Endothelial cell (in vitro differentiated cells): ENCODE data around the gene SERBP1. TPM values are rescaled to one million over a fixed set of nuclear protein-coding genes. Genes with fewer than 3 reads are reported as not detected.

Experiments
- DNase-seq: peaks from one replicate; pipeline ENCODE4 v3.0.0; 2021; ENCODE audit warnings: low spot score
- H3K27ac Mint-ChIP-seq: one replicate; pipeline ENCODE4 v1.8.0; 2021; ENCODE audit warnings: mixed read lengths, inconsistent platforms; ENCODE audit not compliant: unreplicated experiment
- H3K27me3 Mint-ChIP-seq: one replicate; pipeline ENCODE4 v1.8.0; 2021; ENCODE audit warnings: mild to moderate bottlenecking, moderate library complexity, mixed read lengths, inconsistent platforms; ENCODE audit not compliant: unreplicated experiment
- H3K36me3 Mint-ChIP-seq: one replicate; pipeline ENCODE4 v1.8.0; 2021; ENCODE audit warnings: mild to moderate bottlenecking, low read depth, mixed read lengths, inconsistent platforms; ENCODE audit not compliant: unreplicated experiment
- H3K4me1 Mint-ChIP-seq: one replicate; pipeline ENCODE4 v1.8.0; 2021; ENCODE audit warnings: mild to moderate bottlenecking, mixed read lengths, inconsistent platforms; ENCODE audit not compliant: unreplicated experiment
- H3K4me3 Mint-ChIP-seq: one replicate; pipeline ENCODE4 v1.8.0; 2021; ENCODE audit warnings: mild to moderate bottlenecking, mixed read lengths, inconsistent platforms; ENCODE audit not compliant: unreplicated experiment
- H3K9me3 Mint-ChIP-seq: one replicate; pipeline ENCODE4 v1.8.0; 2021; ENCODE audit warnings: mixed read lengths, inconsistent platforms; ENCODE audit not compliant: unreplicated experiment
- CTCF ChIP-seq: fragments of 200-600 bp; sonication (generic); IDR thresholded peaks from one replicate; pipeline ENCODE4 v1.5.0; 2021; ENCODE audit warnings: antibody characterized with exemption; ENCODE audit not compliant: unreplicated experiment
- total RNA-seq: library from RNA; stranded (reverse); fragmentation: NEBNext Ultra II Directional; extraction: Animal tissue kit (Norgen Biotek cat#: 25700); gene quantifications from one replicate; pipeline ENCODE4 v1.2.1, GENCODE V29; 2021; ENCODE audit not compliant: unreplicated experiment

SERBP1 gene
- total RNA-seq, 1 donor from 2014 or later = 169 TPM

DNA sequence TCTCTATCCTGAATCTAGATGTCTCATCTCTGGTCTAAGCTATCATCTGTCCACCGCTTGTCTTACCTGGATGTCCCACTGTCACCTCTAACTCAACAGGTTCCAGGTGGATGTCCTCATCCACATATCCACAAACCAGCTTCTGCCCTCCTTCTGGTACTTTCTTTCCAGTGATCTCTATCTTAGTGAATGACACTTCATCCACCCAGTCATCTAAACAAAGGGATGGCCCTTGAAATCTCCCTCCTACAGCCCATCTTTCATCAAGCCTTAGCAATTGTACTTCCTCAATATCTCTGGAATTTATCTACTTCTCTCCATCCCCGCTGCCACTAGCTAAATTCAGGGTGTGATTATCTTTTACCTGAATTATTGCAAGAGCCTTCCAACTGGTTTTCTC lies 33.9 kb upstream of the SERBP1 start:
- TF ChIP-seq CTCF = no peak
- DNase-seq = no peak
- H3K27me3 Mint-ChIP-seq = peaks cover 6% of the 10 kb centered on the region
- H3K36me3 Mint-ChIP-seq = no peaks in the 10 kb centered on the region
- peaks cover 24% of the 10 kb centered on the region for H3K4me1 Mint-ChIP-seq
- H3K4me3 Mint-ChIP-seq = no peak overlapping the region
- no peaks in the 10 kb centered on the region for H3K9me3 Mint-ChIP-seq
- H3K27ac Mint-ChIP-seq = no peak overlapping the region

- no peak for DNase-seq
- Mint-ChIP-seq H3K36me3 (no peaks in the 10 kb centered on the region), H3K27ac (no peak overlapping the region), H3K27me3 (peaks cover 6% of the 10 kb centered on the region), H3K4me1 (peaks cover 20% of the 10 kb centered on the region), H3K9me3 (no peaks in the 10 kb centered on the region), H3K4me3 (no peak overlapping the region)
- TF ChIP-seq CTCF = no peak
Observed at GRCh38 chr1:67463298-67463955, 33.2 kb upstream of the SERBP1 start.

DNA sequence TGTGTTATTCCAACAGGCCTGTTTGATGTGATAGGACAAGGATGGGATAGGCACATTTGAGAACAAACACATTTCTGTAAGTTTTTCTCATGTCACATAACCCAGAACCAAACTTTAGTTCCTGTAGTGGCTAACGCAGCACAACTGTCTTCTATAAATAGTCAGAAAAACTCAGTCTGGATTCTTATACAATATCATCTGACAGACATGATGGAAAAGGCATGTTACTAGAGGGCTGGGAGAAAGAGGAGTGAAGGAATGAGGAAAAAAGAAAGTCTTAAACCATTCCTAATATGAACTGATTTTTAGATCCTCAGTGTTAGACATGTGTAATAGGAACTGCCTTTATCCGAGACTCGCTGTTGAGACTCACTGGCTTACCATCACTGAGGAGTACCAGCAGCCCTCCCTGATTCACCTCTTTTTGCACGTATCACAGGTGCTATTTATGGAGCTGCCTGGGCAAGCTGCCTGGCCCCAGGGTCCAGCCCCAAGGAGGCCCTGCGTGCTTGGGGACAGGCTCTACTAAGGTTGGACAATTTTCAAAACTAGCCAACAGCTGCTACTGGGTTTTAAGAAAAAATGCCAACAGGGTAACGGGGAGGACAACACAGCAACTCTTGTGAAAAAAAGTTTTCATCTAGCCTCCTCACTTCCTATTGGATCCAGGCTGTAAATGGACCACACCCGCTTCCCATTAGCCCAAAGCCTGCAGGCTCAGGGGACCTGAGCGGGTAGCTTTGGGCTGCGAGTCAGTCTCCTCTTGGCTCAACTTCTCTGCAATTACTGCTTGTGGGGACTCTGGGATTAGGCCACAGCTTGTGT lies 30.7 kb upstream of the SERBP1 start:
- H3K36me3 Mint-ChIP-seq = no peaks in the 10 kb centered on the region
- DNase-seq = no peak
- no peak overlapping the region for H3K27ac Mint-ChIP-seq
- H3K4me3 Mint-ChIP-seq = no peak overlapping the region
- H3K9me3 Mint-ChIP-seq = no peaks in the 10 kb centered on the region
- H3K27me3 Mint-ChIP-seq = peaks cover 3% of the 10 kb centered on the region
- no peak for TF ChIP-seq CTCF
- peaks cover 6% of the 10 kb centered on the region for H3K4me1 Mint-ChIP-seq

- no peaks in the 10 kb centered on the region for H3K4me1 Mint-ChIP-seq
- no peaks in the 10 kb centered on the region for H3K27me3 Mint-ChIP-seq
- no peak overlapping the region for H3K27ac Mint-ChIP-seq
- H3K36me3 Mint-ChIP-seq = no peaks in the 10 kb centered on the region
- no peak overlapping the region for H3K4me3 Mint-ChIP-seq
- H3K9me3 Mint-ChIP-seq = no peaks in the 10 kb centered on the region
- DNase-seq = no peak
- TF ChIP-seq CTCF = no peak
Observed at GRCh38 chr1:67459068-67459467, 28.9 kb upstream of the SERBP1 start.

GRCh38 chr1:67458663-67459062 lies 28.5 kb upstream of the SERBP1 start:
- no peaks in the 10 kb centered on the region for H3K27me3 Mint-ChIP-seq
- DNase-seq = no peak
- H3K4me1 Mint-ChIP-seq = no peaks in the 10 kb centered on the region
- no peaks in the 10 kb centered on the region for H3K36me3 Mint-ChIP-seq
- H3K9me3 Mint-ChIP-seq = no peaks in the 10 kb centered on the region
- H3K4me3 Mint-ChIP-seq = no peak overlapping the region
- H3K27ac Mint-ChIP-seq = no peak overlapping the region
- TF ChIP-seq CTCF = no peak
